GM21367 (cell line): ENCODE measurements around the gene RALGAPA2.

Source experiments
- ATAC-seq: cut with Tn5 transposase; IDR thresholded peaks from one replicate; pipeline ENCODE4 v1.9.1; 2021; ENCODE audit not compliant: unreplicated experiment

Gene RALGAPA2

DNA sequence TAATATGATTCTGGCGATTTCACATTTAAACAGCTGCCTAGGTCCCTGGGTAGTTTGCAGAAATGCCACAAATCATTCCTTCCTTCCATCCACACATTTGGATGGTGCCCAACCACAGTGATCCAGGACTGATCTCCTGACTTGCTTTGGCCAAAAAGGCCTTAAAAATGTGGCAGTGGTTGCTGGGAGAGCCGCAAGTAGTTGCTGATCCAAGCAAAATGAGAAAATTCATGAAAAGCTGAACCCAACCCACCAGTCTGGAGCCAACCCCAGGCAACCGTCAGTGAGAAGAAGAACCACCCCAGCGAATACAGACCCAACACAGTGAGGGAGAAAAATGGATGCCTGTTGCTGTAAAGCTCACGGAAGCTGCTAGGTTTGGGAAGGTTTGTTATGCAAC lies 25.1 kb downstream of the RALGAPA2 start:
- ATAC-seq: no peak

- no peak for ATAC-seq
Measured at GRCh38 chr20:20685635-20686034, 26.8 kb downstream of the RALGAPA2 start.

- no peak for ATAC-seq
Measured at GRCh38 chr20:20683481-20684321, 28.7 kb downstream of the RALGAPA2 start.

DNA sequence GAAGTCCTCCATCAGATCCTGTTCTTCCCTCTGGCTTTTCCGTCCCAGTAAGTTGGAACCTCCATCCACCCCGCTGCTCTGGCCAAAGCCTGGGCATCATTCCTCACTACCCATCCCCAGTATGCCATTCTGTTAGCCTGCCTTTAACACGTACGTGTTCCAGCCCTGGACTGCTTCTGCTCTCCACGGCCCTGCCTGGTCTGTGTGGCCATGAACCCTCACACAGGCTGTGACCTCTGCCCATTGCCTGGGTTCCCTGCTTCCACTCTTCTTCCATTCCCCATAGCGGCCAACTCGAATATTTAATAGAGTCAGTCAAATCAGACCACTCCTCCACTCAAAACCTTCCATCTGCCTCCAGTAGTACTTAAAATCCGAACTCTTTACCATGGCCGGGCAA lies 29.4 kb downstream of the RALGAPA2 start:
- no peak for ATAC-seq

- no peak for ATAC-seq
Measured at GRCh38 chr20:20680991-20681508, 31.4 kb downstream of the RALGAPA2 start.

DNA sequence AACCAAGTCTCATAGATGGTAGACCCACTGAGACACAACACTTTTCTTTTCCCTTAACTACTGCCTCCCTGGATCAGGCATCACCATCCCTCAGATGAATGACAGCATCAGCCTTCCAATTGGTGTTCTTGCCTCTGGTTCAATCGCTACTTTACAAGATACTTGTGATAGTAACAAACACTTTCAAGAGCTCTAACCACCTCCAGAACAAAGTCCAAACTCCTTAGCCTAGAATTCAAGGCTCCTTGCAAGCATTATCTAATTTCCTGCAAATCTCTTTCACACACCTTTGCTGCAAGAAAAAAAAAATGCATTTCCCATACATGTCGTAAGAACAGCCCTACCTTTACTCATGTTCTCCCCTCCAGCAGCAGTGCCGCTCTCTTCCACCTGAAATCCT lies 33.1 kb downstream of the RALGAPA2 start:
- ATAC-seq: no peak

DNA sequence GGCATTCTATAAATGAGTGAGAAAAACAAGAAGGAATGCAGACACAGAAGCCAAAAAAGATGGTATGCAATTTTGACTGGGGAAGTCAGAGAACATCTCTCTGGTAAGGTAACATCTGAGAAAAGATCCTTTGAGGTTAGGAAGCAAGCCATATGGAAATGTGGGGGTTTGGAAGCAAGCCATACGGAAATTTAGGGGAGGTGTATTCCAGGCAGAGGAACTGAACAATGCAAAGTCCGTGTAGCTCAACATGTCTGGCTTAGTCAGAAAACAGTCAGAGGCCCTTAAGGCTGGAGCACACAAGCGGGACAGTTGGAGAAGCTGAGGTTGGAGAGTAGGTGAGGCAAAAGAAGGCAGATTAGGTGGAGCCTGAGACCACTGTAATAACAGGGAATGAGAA lies 35.3 kb downstream of the RALGAPA2 start:
- no peak for ATAC-seq

- ATAC-seq: peak; percentile 98
Measured at GRCh38 chr20:20668639-20669038, 43.8 kb downstream of the RALGAPA2 start.

DNA sequence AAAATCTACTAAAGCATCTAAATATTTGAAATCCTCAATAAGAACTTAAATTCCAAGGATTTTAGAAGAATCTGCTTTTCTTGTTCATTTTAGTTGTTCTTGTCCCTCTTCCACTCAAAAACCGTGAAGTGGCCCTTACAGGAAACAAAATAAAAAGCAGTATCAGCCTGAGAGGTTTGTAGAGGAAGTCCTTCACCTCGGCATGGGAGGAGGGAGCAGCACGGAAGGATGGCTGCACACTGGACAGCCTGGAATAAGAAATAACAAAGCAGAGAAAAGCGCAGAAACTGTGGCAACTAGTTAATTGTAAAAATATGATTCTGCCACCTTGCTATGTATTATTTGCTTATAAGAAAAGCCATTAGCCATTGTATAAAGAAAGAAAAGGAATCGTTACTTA lies 46.1 kb downstream of the RALGAPA2 start:
- ATAC-seq: no peak

- no peak for ATAC-seq
Measured at GRCh38 chr20:20665606-20666332, 46.7 kb downstream of the RALGAPA2 start.

DNA sequence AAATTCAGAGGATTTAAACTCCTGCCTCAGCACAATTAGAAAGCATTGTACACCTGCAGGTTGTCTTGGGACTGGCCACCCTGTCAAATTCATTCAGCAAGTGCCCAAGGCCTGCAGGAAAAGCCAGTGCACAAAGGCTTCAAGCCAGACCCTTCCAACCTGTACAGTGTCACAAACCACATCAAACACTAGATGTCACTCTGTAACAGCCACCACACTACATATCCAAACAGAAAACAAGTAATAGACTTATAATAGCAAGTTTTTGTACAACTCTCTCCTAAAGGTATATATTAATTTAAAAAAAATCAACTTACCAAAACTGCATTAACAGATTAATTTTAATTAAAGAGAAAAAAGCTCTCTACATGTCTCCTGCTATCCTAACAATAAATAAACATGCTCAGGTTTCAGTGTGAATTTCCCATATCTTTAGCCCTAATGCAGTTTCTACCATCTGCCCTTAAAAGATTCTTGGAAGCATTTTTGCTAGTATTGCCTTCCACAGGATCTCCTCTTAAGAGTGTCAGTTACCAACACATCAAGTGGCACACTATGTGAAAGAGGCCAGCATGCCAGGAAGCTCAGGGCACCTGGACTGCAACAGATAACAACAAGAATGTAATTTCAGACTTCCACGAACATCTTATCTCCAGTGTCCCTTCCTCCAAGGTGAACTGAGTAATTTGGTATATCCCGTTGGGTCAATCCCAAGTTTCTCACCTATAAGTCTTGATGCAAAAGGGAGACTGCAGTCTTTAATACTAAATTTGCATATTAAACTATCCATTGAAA lies 47.5 kb downstream of the RALGAPA2 start:
- ATAC-seq: peak; percentile 33

GRCh38 chr20:20663841-20664240 lies 48.6 kb downstream of the RALGAPA2 start:
- ATAC-seq: no peak

- no peak for ATAC-seq
Measured at GRCh38 chr20:20658871-20659431, 53.5 kb downstream of the RALGAPA2 start.

DNA sequence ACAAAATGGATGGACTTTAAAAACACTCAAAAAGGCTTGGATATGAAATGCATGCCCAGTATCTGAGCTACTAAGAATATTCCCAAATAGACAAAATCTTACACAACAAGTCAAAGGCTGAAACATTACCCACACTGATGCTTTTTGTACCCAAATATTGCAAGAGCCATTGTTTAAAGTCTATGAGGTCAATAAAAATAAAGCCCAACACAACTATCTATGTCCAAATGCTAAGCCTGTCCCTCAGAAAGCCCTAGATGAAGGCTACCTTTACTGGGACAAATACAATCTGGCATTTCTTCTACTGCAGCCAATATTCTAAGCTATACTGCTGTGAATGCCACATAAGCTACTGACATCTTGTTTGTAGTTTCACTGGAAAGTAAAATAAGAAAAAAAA lies 54.3 kb downstream of the RALGAPA2 start:
- ATAC-seq: no peak

DNA sequence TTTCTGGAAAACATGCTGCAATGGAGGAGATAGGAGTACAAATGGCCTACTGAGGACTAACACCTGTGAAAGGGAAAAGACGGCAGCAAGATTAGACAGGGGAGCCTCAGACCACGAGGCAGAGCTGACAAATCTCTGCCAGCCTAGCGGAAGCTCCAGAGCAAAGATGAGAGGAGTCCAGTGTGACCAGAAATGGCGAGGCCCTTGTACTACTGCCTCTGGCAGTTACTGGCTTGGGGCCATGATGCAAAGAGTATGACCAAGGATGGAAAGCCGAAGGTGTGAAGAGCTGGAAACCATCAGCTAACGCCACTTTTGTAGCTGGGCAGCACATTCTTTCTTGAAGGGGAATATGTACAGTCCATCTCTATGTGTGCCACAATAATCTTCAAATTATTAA lies 55.4 kb downstream of the RALGAPA2 start:
- ATAC-seq: no peak

DNA sequence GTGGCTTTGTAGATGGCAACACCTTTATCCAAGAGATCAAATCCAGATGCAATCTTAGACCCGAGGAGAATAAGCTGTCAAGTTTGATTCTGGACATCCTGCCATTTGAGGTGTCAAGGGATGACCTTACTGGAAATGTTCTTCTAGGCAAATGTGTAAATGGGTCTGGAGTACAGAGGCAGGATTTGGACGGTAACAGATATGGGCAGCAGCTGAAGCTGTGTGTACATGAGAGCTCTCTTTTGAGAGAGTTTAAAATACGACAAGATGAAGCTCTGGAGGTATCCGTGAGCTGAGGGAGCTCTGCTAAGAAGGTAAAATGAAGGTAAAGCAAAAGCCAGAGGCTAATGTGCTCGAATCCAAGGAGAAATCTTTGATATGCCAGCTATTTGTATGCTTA lies 56.6 kb downstream of the RALGAPA2 start:
- no peak for ATAC-seq

- no peak for ATAC-seq
Measured at GRCh38 chr20:20649945-20650344, 62.5 kb downstream of the RALGAPA2 start.

DNA sequence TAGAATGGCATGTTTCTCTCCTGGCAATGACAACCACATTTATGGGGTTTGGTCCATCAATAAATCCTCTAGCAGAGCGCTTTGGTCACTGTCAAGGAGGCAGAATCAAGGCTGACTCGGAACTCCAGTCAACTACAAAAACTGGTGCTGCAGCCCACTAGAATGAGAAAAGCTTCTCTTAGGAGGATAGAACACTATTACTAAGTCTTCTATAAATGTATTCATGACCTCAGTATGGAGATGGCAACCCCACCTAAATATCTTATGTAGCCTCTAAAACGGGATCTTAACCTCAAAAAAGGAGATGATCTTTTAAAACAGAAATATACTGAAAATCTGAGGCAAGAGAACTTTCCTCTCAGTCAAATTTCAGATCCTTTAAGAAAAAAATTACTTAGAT lies 68.5 kb downstream of the RALGAPA2 start:
- no peak for ATAC-seq

- ATAC-seq: no peak
Measured at GRCh38 chr20:20641783-20642182, 70.7 kb downstream of the RALGAPA2 start.

- ATAC-seq: no peak
Measured at GRCh38 chr20:20638878-20639277, 73.6 kb downstream of the RALGAPA2 start.
